HEK293T (cell line): Measurements from ENCODE around the gene CABP1.
A peak's percentile ranks its signal among the peaks of the same experiment; 100 is the strongest.

ENCODE experiments used
- CTCF ChIA-PET: fragments of 350-600 bp; formaldehyde crosslinking; extraction: SDS; loops from one replicate; lab custom pipeline; 2021; ENCODE audit warnings: antibody characterized with exemption, inconsistent platforms; lab: Yijun Ruan, JAX
- POLR2A ChIA-PET: fragments of 350-600 bp; formaldehyde crosslinking; extraction: SDS; loops from one replicate; lab custom pipeline; 2020; ENCODE audit warnings: antibody characterized with exemption, inconsistent platforms; lab: Yijun Ruan, JAX
- DNase-seq: peaks from one replicate; pipeline ENCODE4 v3.0.0; 2012; ENCODE audit warnings: mixed read lengths; ENCODE audit errors: extremely low spot score
- ARNT ChIP-seq: fragments of 450-650 bp; IDR thresholded peaks from 2 replicates; pipeline ENCODE4 v1.6.1; 2017; ENCODE audit warnings: mild to moderate bottlenecking
- BHLHE40 ChIP-seq: fragments of 450-650 bp; IDR thresholded peaks from 2 replicates; pipeline ENCODE4 v1.6.1; 2016; ENCODE audit warnings: mild to moderate bottlenecking, moderate library complexity, borderline replicate concordance
- CTBP1 ChIP-seq: fragments of 450-650 bp; IDR thresholded peaks from 2 replicates; pipeline ENCODE4 v1.6.1; 2016; ENCODE audit warnings: borderline replicate concordance
- ELF4 ChIP-seq: fragments of 450-650 bp; IDR thresholded peaks from 2 replicates; pipeline ENCODE4 v1.6.1; 2017; ENCODE audit warnings: antibody characterized with exemption
- FOXA1 ChIP-seq: fragments of 450-650 bp; IDR thresholded peaks from 2 replicates; pipeline ENCODE4 v1.6.1; 2016; ENCODE audit warnings: mild to moderate bottlenecking
- FOXK2 ChIP-seq: fragments of 450-650 bp; IDR thresholded peaks from 2 replicates; pipeline ENCODE4 v1.6.1; 2016; ENCODE audit warnings: mild to moderate bottlenecking
- FOXM1 ChIP-seq: fragments of 450-650 bp; IDR thresholded peaks from 2 replicates; pipeline ENCODE4 v1.6.1; 2017; ENCODE audit warnings: mild to moderate bottlenecking, borderline replicate concordance
- HDGF ChIP-seq: fragments of 450-650 bp; IDR thresholded peaks from 2 replicates; pipeline ENCODE4 v1.6.1; 2017; ENCODE audit warnings: antibody characterized with exemption, borderline replicate concordance
- L3MBTL2 ChIP-seq: fragments of 450-650 bp; conservative IDR thresholded peaks from 2 replicates; pipeline ENCODE4 v1.6.1; 2016; ENCODE audit warnings: mild to moderate bottlenecking
- LEF1 ChIP-seq: fragments of 450-650 bp; IDR thresholded peaks from 2 replicates; pipeline ENCODE4 v1.6.1; 2017; ENCODE audit warnings: mild to moderate bottlenecking, borderline replicate concordance
- SP1 ChIP-seq: fragments of 450-650 bp; IDR thresholded peaks from 2 replicates; pipeline ENCODE4 v1.6.1; 2017
- SUZ12 ChIP-seq: fragments of 450-650 bp; IDR thresholded peaks from 2 replicates; pipeline ENCODE4 v1.6.1; 2016; ENCODE audit warnings: mild to moderate bottlenecking
- TARDBP ChIP-seq: fragments of 450-650 bp; IDR thresholded peaks from 2 replicates; pipeline ENCODE4 v1.6.1; 2016
- ZNF384 ChIP-seq: fragments of 450-650 bp; IDR thresholded peaks from 2 replicates; pipeline ENCODE4 v1.6.1; 2016
- TF ChIP-seq, protein P1 (sequence below): fragments of 450-650 bp; IDR thresholded peaks from 2 replicates; pipeline ENCODE4 v1.6.1; 2016

The CABP1 gene

DNA sequence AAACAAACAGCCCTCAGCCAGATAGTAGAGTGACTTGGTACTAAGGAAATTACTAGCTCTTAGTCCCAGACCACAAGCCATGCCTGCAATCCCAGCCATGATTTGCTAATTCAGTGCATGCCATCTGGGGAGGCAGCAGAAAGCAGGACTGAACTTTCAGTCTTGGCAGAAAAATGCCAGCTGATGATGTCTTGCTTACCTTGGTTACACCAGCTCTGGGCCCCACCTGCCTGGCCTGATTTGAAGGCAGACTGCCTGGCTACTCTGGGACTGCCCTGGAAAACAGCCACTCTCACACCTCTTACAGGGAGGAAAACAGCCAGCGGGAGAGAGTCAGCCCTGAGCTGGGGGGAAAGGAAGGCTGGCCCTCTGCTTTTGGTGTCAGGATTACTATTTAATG is 65.2 kb downstream of the CABP1 start:
- CTCF ChIA-PET, result interaction anchor here (0.6 kb wide), 2 partner anchors 57 to 145 kb away, joined by 3 to 4 read pairs; no protein-coding TSS in a partner anchor
- POLR2A ChIA-PET, result no interaction called here

DNA sequence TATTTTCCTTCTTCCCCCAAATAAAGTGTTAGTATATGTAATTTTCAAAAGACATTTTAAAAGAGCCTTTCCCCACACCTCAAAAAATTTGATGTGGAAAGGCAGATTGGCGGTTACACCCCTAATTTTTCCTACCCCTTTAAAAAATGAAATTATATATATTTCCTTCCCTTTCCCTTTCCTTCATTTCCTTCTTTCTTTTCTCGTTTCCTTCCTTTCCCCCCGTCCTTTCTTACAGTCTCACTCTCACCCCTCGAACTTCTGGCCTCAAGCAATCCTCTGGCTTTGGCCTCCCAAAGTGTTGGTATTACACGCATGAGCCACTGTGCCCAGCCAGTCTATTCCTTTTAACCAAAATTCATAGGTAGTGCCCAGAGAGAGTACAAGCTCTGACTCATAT is 65.6 kb downstream of the CABP1 start:
- ChIA-PET POLR2A (no interaction called here), CTCF (interaction anchor here (0.6 kb wide), 1 partner anchor 124 kb away, joined by 3 read pairs; no protein-coding TSS in a partner anchor)
- no peak for TF ChIP-seq FOXA1
- no peak for TF ChIP-seq HDGF
- no peak for TF ChIP-seq L3MBTL2
- no peak for TF ChIP-seq CTBP1

More for the DNA sequence above, 65.2 kb downstream of the CABP1 start:
- TF ChIP-seq ELF4, result no peak
- no peak for TF ChIP-seq FOXA1
- TF ChIP-seq L3MBTL2, result no peak
- no peak for DNase-seq

DNA sequence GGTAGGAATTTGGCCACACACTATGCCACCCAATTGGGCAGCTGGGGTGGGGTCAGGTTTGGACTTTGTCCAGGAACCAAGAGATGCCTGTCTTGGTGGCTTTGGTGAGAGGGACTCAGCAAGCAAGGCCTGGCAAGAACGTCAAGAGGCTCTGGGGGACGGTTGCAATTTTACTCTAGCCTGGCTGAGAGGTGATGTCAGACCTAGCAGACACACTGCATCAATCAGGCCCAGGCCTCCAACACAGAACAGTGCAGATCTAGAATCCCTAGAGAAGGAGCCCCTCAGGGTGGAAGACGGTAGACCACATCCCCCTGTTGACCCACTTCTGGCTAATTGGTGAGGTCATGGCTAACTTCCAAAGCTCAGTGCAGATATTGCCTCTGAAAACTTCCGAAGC is 68.2 kb downstream of the CABP1 start:
- TF ChIP-seq FOXM1 (no peak), L3MBTL2 (no peak), SP1 (no peak), BHLHE40 (no peak), TARDBP (no peak), LEF1 (no peak), ZNF384 (no peak)
- CTCF ChIA-PET, result no interaction called here
- no peak for DNase-seq
- POLR2A ChIA-PET, result interaction anchor here (0.8 to 2.0 kb wide), 4 partner anchors 11 to 127 kb away, joined by 3 to 9 read pairs (median 5); partner anchors contain the start of genes ACADS and POP5

More for the DNA sequence above, 65.6 kb downstream of the CABP1 start:
- DNase-seq, result no peak

DNA sequence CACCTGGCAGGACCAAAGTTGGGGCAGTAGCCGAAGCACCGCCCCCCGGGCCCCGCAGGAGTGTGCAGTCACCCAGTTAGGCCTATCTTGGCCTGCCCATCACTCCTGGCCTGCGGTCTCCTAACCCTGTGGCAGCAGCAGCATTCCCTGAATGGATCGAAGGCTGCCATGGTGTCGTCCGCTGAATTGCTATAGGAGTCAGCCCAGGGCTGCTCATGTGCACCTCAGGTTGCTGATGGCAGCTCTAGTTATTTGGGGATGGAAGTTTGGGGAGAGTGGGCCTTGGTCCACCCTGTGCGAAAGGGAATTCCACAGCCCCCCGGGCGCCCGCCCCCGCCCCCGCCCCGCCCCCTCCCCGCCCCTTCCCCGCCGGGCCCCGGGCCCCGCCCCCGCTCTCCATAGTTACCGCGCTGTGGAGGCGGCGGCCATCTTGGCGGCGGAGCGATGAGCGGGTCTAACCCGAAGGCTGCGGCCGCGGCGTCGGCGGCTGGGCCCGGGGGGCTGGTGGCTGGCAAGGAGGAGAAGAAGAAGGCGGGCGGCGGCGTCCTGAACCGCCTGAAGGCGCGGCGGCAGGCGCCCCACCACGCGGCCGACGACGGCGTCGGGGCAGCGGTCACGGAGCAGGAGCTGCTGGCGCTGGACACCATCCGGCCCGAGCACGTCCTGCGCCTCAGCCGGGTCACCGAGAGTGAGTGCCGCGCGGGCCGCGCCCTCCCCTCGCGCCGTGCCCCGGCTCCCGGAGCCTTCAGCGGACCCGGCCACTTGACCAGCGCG is 69.8 kb downstream of the CABP1 start, which contains the start of gene UNC119B:
TSS of gene UNC119B (plus strand) at position 428 of the 774 bp plus-strand sequence. CDS start at position 445, 17 bp downstream.
- ChIA-PET CTCF (no interaction called here), POLR2A (interaction anchor here (1.0 to 2.0 kb wide), 5 partner anchors 15 to 129 kb away, joined by 3 to 9 read pairs (median 4); partner anchors contain the start of genes ACADS, MLEC and POP5)
- TF ChIP-seq, protein P1, sequence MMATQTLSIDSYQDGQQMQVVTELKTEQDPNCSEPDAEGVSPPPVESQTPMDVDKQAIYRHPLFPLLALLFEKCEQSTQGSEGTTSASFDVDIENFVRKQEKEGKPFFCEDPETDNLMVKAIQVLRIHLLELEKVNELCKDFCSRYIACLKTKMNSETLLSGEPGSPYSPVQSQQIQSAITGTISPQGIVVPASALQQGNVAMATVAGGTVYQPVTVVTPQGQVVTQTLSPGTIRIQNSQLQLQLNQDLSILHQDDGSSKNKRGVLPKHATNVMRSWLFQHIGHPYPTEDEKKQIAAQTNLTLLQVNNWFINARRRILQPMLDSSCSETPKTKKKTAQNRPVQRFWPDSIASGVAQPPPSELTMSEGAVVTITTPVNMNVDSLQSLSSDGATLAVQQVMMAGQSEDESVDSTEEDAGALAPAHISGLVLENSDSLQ, result peak; percentile 44
- no peak for TF ChIP-seq ARNT
- DNase-seq, result peak; percentile 83

DNA sequence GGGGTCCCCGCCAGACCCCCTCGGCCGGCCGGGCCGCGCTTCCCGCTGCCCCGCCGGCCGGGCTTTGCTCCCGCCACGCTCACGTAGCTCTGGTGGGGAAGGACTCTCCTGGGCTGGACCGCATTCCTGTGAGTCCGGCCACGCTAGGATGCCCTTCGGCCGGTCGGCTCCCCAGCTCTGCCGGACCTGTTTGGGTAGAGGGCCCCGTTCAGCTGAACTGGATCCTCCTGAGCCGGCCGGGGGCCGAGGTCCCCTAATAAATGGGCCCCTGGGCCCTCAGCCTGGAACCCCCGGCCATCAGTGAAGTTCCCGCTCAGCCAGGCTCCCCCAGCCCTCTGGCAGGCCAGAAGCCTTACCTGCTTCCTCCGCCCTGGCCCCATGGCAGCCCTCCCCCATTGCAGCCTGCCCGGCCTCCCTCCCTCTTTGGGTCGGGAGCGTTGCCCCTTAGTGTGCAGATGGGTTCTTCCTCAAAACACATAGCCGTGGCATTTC is 70.4 kb downstream of the CABP1 start:
- POLR2A ChIA-PET, result interaction anchor here (1.0 to 1.7 kb wide), 4 partner anchors 14 to 130 kb away, joined by 3 to 4 read pairs (median 4); partner anchors contain the start of genes ACADS, MLEC and POP5
- peak; percentile 42 for DNase-seq
- CTCF ChIA-PET, result interaction anchor here (1.1 kb wide), 1 partner anchor 62 kb away, joined by 3 read pairs; no protein-coding TSS in a partner anchor
- TF ChIP-seq FOXA1 (no peak), ARNT (no peak), LEF1 (no peak), TARDBP (no peak), FOXK2 (no peak), L3MBTL2 (no peak), FOXM1 (no peak), HDGF (no peak), SP1 (no peak)

DNA sequence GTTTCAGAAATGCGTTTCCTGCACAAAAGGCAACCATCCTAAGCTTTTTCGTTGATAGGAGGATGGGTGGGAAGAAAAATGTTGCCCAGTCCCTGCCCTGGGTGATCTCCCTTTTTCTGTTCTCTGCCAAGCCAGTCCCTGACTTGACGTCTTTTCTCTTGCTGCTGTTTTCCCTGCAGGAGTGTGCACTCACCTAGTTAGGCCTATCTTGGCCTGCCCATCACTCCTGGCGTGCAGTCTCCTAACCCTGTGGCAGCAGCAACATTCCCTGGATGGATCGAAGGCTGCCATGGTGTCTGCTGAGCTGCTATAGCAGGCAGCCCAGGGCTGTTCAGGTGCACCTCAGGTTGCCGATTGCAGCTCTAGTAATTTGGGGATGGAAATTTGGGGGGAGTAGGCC is 71.0 kb downstream of the CABP1 start:
- DNase-seq, result no peak
- ChIA-PET CTCF (interaction anchor here (0.6 to 1.1 kb wide), 2 partner anchors 20 to 62 kb away, joined by 3 read pairs; no protein-coding TSS in a partner anchor), POLR2A (interaction anchor here (1.1 to 1.7 kb wide), 2 partner anchors 23 to 130 kb away, joined by 4 read pairs; partner anchors contain the start of gene POP5)
- no peak for TF ChIP-seq HDGF
- no peak for TF ChIP-seq FOXA1
- TF ChIP-seq, protein P1, result no peak
- no peak for TF ChIP-seq TARDBP

DNA sequence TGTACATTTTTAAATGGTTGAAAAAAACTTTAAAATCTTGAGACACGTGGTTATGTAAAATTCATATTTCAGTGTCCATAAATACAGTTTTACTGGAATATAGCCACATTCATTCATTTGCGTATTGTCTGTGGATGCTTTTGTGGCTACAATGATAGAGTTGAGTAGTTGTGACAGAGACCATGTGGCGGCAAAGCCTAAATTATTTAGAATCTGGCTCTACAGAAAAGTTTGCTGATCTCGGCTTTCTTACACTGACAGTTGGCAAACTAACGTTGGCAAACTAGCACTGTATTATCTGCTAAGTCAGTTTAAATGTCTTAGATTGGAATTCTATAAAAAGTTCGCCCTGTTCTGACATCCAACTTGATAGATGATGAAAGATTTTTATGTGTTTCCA is 72.2 kb downstream of the CABP1 start:
- POLR2A ChIA-PET, result no interaction called here
- DNase-seq, result no peak
- CTCF ChIA-PET, result no interaction called here
- no peak for TF ChIP-seq SUZ12
- TF ChIP-seq ELF4, result no peak
- no peak for TF ChIP-seq TARDBP
- TF ChIP-seq ARNT, result no peak
- no peak for TF ChIP-seq FOXM1
